IMR-90 (cell line): ENCODE results near the gene CLEC2A. TPM values are rescaled to one million over a fixed set of nuclear protein-coding genes. Genes with fewer than 3 reads are reported as not detected.
"Not testable (repeated sequence)": the region's sequence is repeated elsewhere in the genome, so short reads cannot be mapped to it uniquely, and the experiment has no call there.

Source experiments
- ATAC-seq: fragments of 200-7000 bp; cut with Tn5 transposase; 2 replicates; pipeline ENCODE4 v1.9.1; 2020; ENCODE audit warnings: low read depth, mild to moderate bottlenecking, moderate library complexity
- BruUV-seq: library from RNA; stranded (reverse); fragments of 400-500 nt; replicated peaks from 2 replicates; lab custom pipeline; 2021; lab: Mats Ljungman, UMichigan
- CTCF ChIA-PET: fragments of 300-600 bp; formaldehyde crosslinking; extraction: SDS; loops from one replicate; lab custom pipeline; 2021; ENCODE audit warnings: antibody characterized with exemption; lab: Yijun Ruan, JAX
- POLR2A ChIA-PET: fragments of 300-600 bp; sonication (Branson Sonifier 250); formaldehyde crosslinking; loops from one replicate; lab custom pipeline; 2022; ENCODE audit warnings: antibody characterized with exemption; ENCODE audit not compliant: unreplicated experiment; lab: Charles Lee
- DNase-seq: peaks from one replicate; pipeline ENCODE4 v3.0.0; 2013
- H2AFZ ChIP-seq: replicated peaks from 2 replicates; pipeline ENCODE3; 2013; ENCODE audit warnings: low read length, mild to moderate bottlenecking; ENCODE audit not compliant: poor library complexity
- H2AK5ac ChIP-seq: 2 replicates; pipeline ENCODE4 v1.6.1; 2013; ENCODE audit warnings: low read depth, low read length, inconsistent platforms
- H2AK9ac ChIP-seq: replicated peaks from 2 replicates; pipeline ENCODE3; 2013; ENCODE audit warnings: mild to moderate bottlenecking, low read depth, low read length, moderate library complexity; ENCODE audit not compliant: poor library complexity
- H2BK120ac ChIP-seq: 2 replicates; pipeline ENCODE4 v1.6.1; 2013; ENCODE audit warnings: low read depth, low read length, inconsistent platforms
- H2BK15ac ChIP-seq: 3 replicates; pipeline ENCODE4 v1.6.1; 2013; ENCODE audit warnings: low read depth, low read length, inconsistent platforms
- H2BK20ac ChIP-seq: 2 replicates; pipeline ENCODE4 v1.6.1; 2013; ENCODE audit warnings: low read depth, mild to moderate bottlenecking, inconsistent platforms, low read length, moderate library complexity
- H2BK5ac ChIP-seq: 2 replicates; pipeline ENCODE4 v1.6.1; 2013; ENCODE audit warnings: mild to moderate bottlenecking, low read depth, low read length, inconsistent platforms; ENCODE audit not compliant: poor library complexity, severe bottlenecking
- H3K14ac ChIP-seq: replicated peaks from 2 replicates; pipeline ENCODE4 v1.6.1; 2013; ENCODE audit warnings: low read depth, low read length, inconsistent platforms
- H3K18ac ChIP-seq: 2 replicates; pipeline ENCODE4 v1.6.1; 2013; ENCODE audit warnings: low read depth, low read length, control low read depth
- H3K23ac ChIP-seq: 2 replicates; pipeline ENCODE4 v1.6.1; 2013; ENCODE audit warnings: low read depth, low read length, inconsistent platforms
- H3K27ac ChIP-seq: 2 replicates; pipeline ENCODE4 v1.5.1; 2013; ENCODE audit warnings: mild to moderate bottlenecking, control low read depth, low read length; ENCODE audit not compliant: insufficient read depth
- H3K27me3 ChIP-seq: 2 replicates; pipeline ENCODE4 v1.6.1; 2013; ENCODE audit warnings: low read length; ENCODE audit not compliant: control insufficient read depth, insufficient read depth
- H3K36me3 ChIP-seq: 2 replicates; pipeline ENCODE4 v1.6.1; 2013; ENCODE audit warnings: low read length, mixed read lengths; ENCODE audit not compliant: control insufficient read depth, insufficient read depth
- H3K4ac ChIP-seq: 2 replicates; pipeline ENCODE4 v1.6.1; 2013; ENCODE audit warnings: low read depth, low read length, inconsistent platforms
- H3K4me1 ChIP-seq: 2 replicates; pipeline ENCODE4 v1.6.1; 2013; ENCODE audit warnings: low read length, mixed read lengths; ENCODE audit not compliant: control insufficient read depth, insufficient read depth
- H3K4me2 ChIP-seq: 2 replicates; pipeline ENCODE4 v1.6.1; 2013; ENCODE audit warnings: low read depth, mild to moderate bottlenecking, control low read depth, low read length, moderate library complexity
- H3K4me3 ChIP-seq: 2 replicates; pipeline ENCODE4 v1.5.1; 2013; ENCODE audit warnings: low read depth, mild to moderate bottlenecking, control low read depth, low read length, moderate library complexity; ENCODE audit not compliant: insufficient read depth
- H3K56ac ChIP-seq: 2 replicates; pipeline ENCODE4 v1.6.1; 2013; ENCODE audit warnings: low read length, inconsistent platforms; ENCODE audit not compliant: insufficient read depth; ENCODE audit errors: extremely low read depth
- H3K79me1 ChIP-seq, 2 experiments: 2 replicates each; pipeline ENCODE4 v1.6.1; 2013; ENCODE audit warnings: low read length in 2 of 2, inconsistent platforms in 1 of 2, low read depth in 1 of 2
- H3K9ac ChIP-seq: 2 replicates; pipeline ENCODE4 v1.6.1; 2013; ENCODE audit warnings: low read depth, low read length, control low read depth
- H3K9me1 ChIP-seq: 2 replicates; pipeline ENCODE4 v1.6.1; 2013; ENCODE audit warnings: low read length, inconsistent platforms; ENCODE audit not compliant: insufficient read depth
- H3K9me3 ChIP-seq: 2 replicates; pipeline ENCODE4 v1.6.1; 2013; ENCODE audit warnings: low read length; ENCODE audit not compliant: control insufficient read depth, insufficient read depth
- H4K20me1 ChIP-seq: 2 replicates; pipeline ENCODE4 v1.6.1; 2013; ENCODE audit warnings: low read length, inconsistent platforms; ENCODE audit not compliant: insufficient read depth
- H4K5ac ChIP-seq: 2 replicates; pipeline ENCODE4 v1.6.1; 2013; ENCODE audit warnings: mild to moderate bottlenecking, low read depth, low read length, control low read depth
- H4K8ac ChIP-seq, 2 experiments: 2 replicates each; pipeline ENCODE4 v1.6.1; 2013; ENCODE audit warnings: low read depth in 2 of 2, low read length in 2 of 2, control low read depth in 1 of 2, inconsistent platforms in 1 of 2
- H4K91ac ChIP-seq: 2 replicates; pipeline ENCODE4 v1.6.1; 2013; ENCODE audit warnings: low read depth, low read length, inconsistent platforms; ENCODE audit not compliant: insufficient read depth
- WGBS, 2 experiments: methylation state at CpG; one replicate each; pipeline versions ENCODE4 v1.1.5 to v1.1.7; 2013; ENCODE audit warnings: missing lambda C conversion rate in 2 of 2; ENCODE audit not compliant: insufficient read length in 1 of 2; ENCODE audit errors: extremely low coverage in 2 of 2; 5-methylcytosine and 5-hydroxymethylcytosine counted together
- dilution Hi-C: fragments of 300-500 bp; cut with HindIII; formaldehyde crosslinking; loops from one replicate; pipeline ENCODE4 v1.14.3; 2018; ENCODE audit warnings: low sequenced_read_pairs; ENCODE audit not compliant: unreplicated experiment
- in situ Hi-C: fragments of 300-500 bp; cut with MboI; formaldehyde crosslinking; loops from 3 replicates; pipeline ENCODE4 v1.14.3; 2019; ENCODE audit warnings: low sequenced_read_pairs, inconsistent platforms, mixed read lengths
- intact Hi-C: fragments of 100-400 bp; cut with micrococcal nuclease; formaldehyde crosslinking; loops from 2 replicates; pipeline ENCODE4 v1.10.0; 2022
- polyA plus RNA-seq, 3 experiments: library from polyadenylated mRNA; depleted of rRNA; stranded (reverse); fragments of >200 nt; gene quantifications; 2 replicates each; pipeline ENCODE4 v1.2.3, GENCODE V29; 2012; ENCODE audit warnings: low replicate concordance in 1 of 3
- total RNA-seq: library from RNA; depleted of rRNA; stranded (reverse); fragments of >200 nt; gene quantifications from 2 replicates; pipeline ENCODE4 v1.2.3, GENCODE V29; 2012

The CLEC2A gene
- total and polyA plus RNA-seq, 2 of the 4 experiments (the other 2 are of a cell fraction), result not detected

GRCh38 chr12:9974731-9975130, 42.6 kb upstream of the CLEC2A start:
- H3K27ac ChIP-seq, H3K9ac ChIP-seq, H3K23ac ChIP-seq, H2AK5ac ChIP-seq, H3K4me1 ChIP-seq, H3K36me3 ChIP-seq, in situ Hi-C loops, H3K56ac ChIP-seq, ATAC-seq, H4K91ac ChIP-seq, H4K20me1 ChIP-seq, H2AFZ ChIP-seq, H4K5ac ChIP-seq, H2AK9ac ChIP-seq, H2BK120ac ChIP-seq, H3K4ac ChIP-seq, H3K27me3 ChIP-seq, H3K14ac ChIP-seq, BruUV-seq, H3K9me3 ChIP-seq, H3K4me2 ChIP-seq, dilution Hi-C loops, H2BK15ac ChIP-seq, H3K18ac ChIP-seq, H3K79me1 ChIP-seq, H2BK20ac ChIP-seq, H3K9me1 ChIP-seq, intact Hi-C loops, H2BK5ac ChIP-seq, DNase-seq, CTCF ChIA-PET, H4K8ac ChIP-seq, POLR2A ChIA-PET, H3K4me3 ChIP-seq: not testable (repeated sequence)
- no CpG with 5 or more reads among the region's 2 CpGs for WGBS, 2 experiments
